GM12878 (cell line): ENCODE data around the gene CDH4. TPM values are rescaled to one million over a fixed set of nuclear protein-coding genes. Genes with fewer than 3 reads are reported as not detected.

Experiments
- ATAC-seq: fragments of 200-7000 bp; cut with Tn5 transposase; 3 replicates; pipeline ENCODE4 v1.9.1; 2020; ENCODE audit warnings: mild to moderate bottlenecking, moderate library complexity
- BruUV-seq: library from RNA; stranded (reverse); fragments of 400-500 nt; replicated peaks from 2 replicates; lab custom pipeline; 2021; lab: Mats Ljungman, UMichigan
- CTCF ChIA-PET: fragments of 300-600 bp; sonication (Branson Sonifier 250); formaldehyde crosslinking; extraction: SDS; loops from one replicate; lab custom pipeline; 2021; ENCODE audit warnings: inconsistent platforms; lab: Yijun Ruan, JAX
- POLR2A ChIA-PET: fragments of 350-600 bp; formaldehyde crosslinking; extraction: SDS; loops from one replicate; lab custom pipeline; 2021; ENCODE audit warnings: inconsistent platforms; lab: Charles Lee
- RAD21 ChIA-PET: fragments of 300-600 bp; sonication (Branson Sonifier 250); formaldehyde crosslinking; loops from one replicate; lab custom pipeline; 2023; ENCODE audit warnings: antibody characterized with exemption; ENCODE audit not compliant: unreplicated experiment; lab: Charles Lee
- SMC1A ChIA-PET: fragments of 300-600 bp; sonication (Branson Sonifier 250); formaldehyde crosslinking; loops from one replicate; lab custom pipeline; 2023; ENCODE audit not compliant: unreplicated experiment, uncharacterized antibody; lab: Charles Lee
- DNase-seq: peaks from one replicate; pipeline ENCODE4 v3.0.0-alpha.2; 2011; ENCODE audit warnings: low read depth, low spot score
- FAIRE-seq: peaks from 3 replicates; lab custom pipeline; 2011; peaks lifted over from hg19 to GRCh38; lab: Jason Lieb, UNC
- H2AFZ ChIP-seq: 2 replicates; pipeline ENCODE4 v1.6.0; 2011; ENCODE audit warnings: low read depth, low read length, control low read depth; ENCODE audit not compliant: control insufficient read depth
- H3K27ac ChIP-seq: 2 replicates; pipeline ENCODE4 v1.5.1; 2011; ENCODE audit warnings: control low read depth; ENCODE audit not compliant: control insufficient read depth, insufficient read depth
- H3K27me3 ChIP-seq, 2 experiments: replicated peaks in 1 of 2; 2 replicates each; pipeline versions ENCODE4 v1.6.0 to v1.6.1; 2011; ENCODE audit warnings: low read length in 1 of 2; ENCODE audit not compliant: control insufficient read depth in 2 of 2, insufficient read depth in 2 of 2
- H3K36me3 ChIP-seq, 2 experiments: 2 replicates each; pipeline ENCODE4 v1.5.1; 2011; ENCODE audit warnings: low read length in 1 of 2; ENCODE audit not compliant: control insufficient read depth in 2 of 2, insufficient read depth in 2 of 2
- H3K4me1 ChIP-seq: 2 replicates; pipeline ENCODE4 v1.6.1; 2011; ENCODE audit warnings: mild to moderate bottlenecking, low read length, moderate library complexity, mixed read lengths; ENCODE audit not compliant: control insufficient read depth, insufficient read depth
- H3K4me2 ChIP-seq: 2 replicates; pipeline ENCODE4 v1.6.0; 2011; ENCODE audit warnings: control low read depth; ENCODE audit not compliant: control insufficient read depth, insufficient read depth
- H3K4me3 ChIP-seq: fragments of 200-600 bp; sonication (generic); 2 replicates; pipeline ENCODE4 v1.5.1; 2016
- H3K79me2 ChIP-seq: 2 replicates; pipeline ENCODE4 v1.6.0; 2011; ENCODE audit warnings: low read length; ENCODE audit not compliant: control insufficient read depth, insufficient read depth
- H3K9ac ChIP-seq: 2 replicates; pipeline ENCODE4 v1.8.0; 2011; ENCODE audit warnings: low read length, control low read depth, mixed read lengths; ENCODE audit not compliant: control insufficient read depth, insufficient read depth
- H3K9me3 ChIP-seq: replicated peaks from 3 replicates; pipeline ENCODE4 v1.5.1; 2011; ENCODE audit warnings: mild to moderate bottlenecking, low read length; ENCODE audit not compliant: control insufficient read depth, insufficient read depth
- H4K20me1 ChIP-seq: 2 replicates; pipeline ENCODE4 v1.6.0; 2011; ENCODE audit not compliant: control insufficient read depth, insufficient read depth
- BCL11A ChIP-seq: IDR thresholded peaks from 2 replicates; pipeline ENCODE4 v1.6.1; 2011; ENCODE audit warnings: low read depth, low read length
- BHLHE40 ChIP-seq, 2 experiments: fragments of 450-650 bp in 1 of 2; IDR thresholded peaks; 2 replicates each; pipeline ENCODE4 v1.6.1; 2011 to 2017; ENCODE audit warnings: low read depth in 2 of 2, borderline replicate concordance in 1 of 2, improper control_type of control experiment in 1 of 2, low read length in 1 of 2, mild to moderate bottlenecking in 1 of 2
- CREM ChIP-seq: IDR thresholded peaks from 2 replicates; pipeline ENCODE4 v1.6.1; 2014; ENCODE audit warnings: antibody characterized with exemption, low read depth
- EGR1 ChIP-seq, 2 experiments: IDR thresholded peaks; 1 replicate in 1 of 2; 2 replicates in 1 of 2; pipeline ENCODE4 v1.6.1; 2011 to 2012; ENCODE audit warnings: low read depth in 2 of 2, low read length in 2 of 2, borderline replicate concordance in 1 of 2, mild to moderate bottlenecking in 1 of 2, moderate library complexity in 1 of 2
- IRF4 ChIP-seq: IDR thresholded peaks from 2 replicates; pipeline ENCODE4 v1.6.1; 2011; ENCODE audit warnings: low read depth, low read length
- JUNB ChIP-seq: IDR thresholded peaks from 2 replicates; pipeline ENCODE4 v1.6.1; 2016; ENCODE audit warnings: antibody characterized with exemption, mild to moderate bottlenecking
- LARP7 ChIP-seq: fragments of 450-650 bp; IDR thresholded peaks from 2 replicates; pipeline ENCODE4 v1.6.1; 2017; ENCODE audit warnings: mild to moderate bottlenecking
- NFYB ChIP-seq: IDR thresholded peaks from 2 replicates; pipeline ENCODE4 v1.6.1; 2011; ENCODE audit warnings: low read depth, mild to moderate bottlenecking, low read length, improper control_type of control experiment, moderate library complexity; ENCODE audit not compliant: insufficient read depth
- RBBP5 ChIP-seq: fragments of 200-600 bp; sonication (generic); conservative IDR thresholded peaks from 2 replicates; pipeline ENCODE4 v1.6.1; 2016
- RUNX3 ChIP-seq: IDR thresholded peaks from 2 replicates; pipeline ENCODE4 v1.6.1; 2012; ENCODE audit warnings: low read length, inconsistent platforms
- SIX5 ChIP-seq: IDR thresholded peaks from 2 replicates; pipeline ENCODE4 v1.6.1; 2011; ENCODE audit warnings: mild to moderate bottlenecking, low read depth, low read length, moderate library complexity; ENCODE audit not compliant: severe bottlenecking
- STAT3 ChIP-seq: IDR thresholded peaks from 2 replicates; pipeline ENCODE4 v1.6.1; 2011; ENCODE audit warnings: low read depth, low read length, improper control_type of control experiment
- ZNF207 ChIP-seq: fragments of 450-650 bp; IDR thresholded peaks from 2 replicates; pipeline ENCODE4 v1.6.1; 2014; ENCODE audit warnings: antibody characterized with exemption, mild to moderate bottlenecking, borderline replicate concordance
- ZNF24 ChIP-seq: fragments of 450-650 bp; IDR thresholded peaks from 2 replicates; pipeline ENCODE4 v1.6.1; 2017; ENCODE audit warnings: antibody characterized with exemption, mild to moderate bottlenecking
- WGBS: methylation state at CpG from one replicate; pipeline ENCODE4 v1.1.6; 2016; ENCODE audit warnings: low lambda C conversion rate; ENCODE audit not compliant: insufficient replicate concordance, insufficient coverage; ENCODE audit errors: missing lambda C conversion rate; 5-methylcytosine and 5-hydroxymethylcytosine counted together
- in situ Hi-C: fragments of 300-500 bp; cut with MboI; formaldehyde crosslinking; loops from 9 replicates; pipeline ENCODE4 v1.14.3; 2018; ENCODE audit warnings: mixed read lengths
- intact Hi-C: fragments of 100-400 bp; cut with micrococcal nuclease; formaldehyde crosslinking; loops from one replicate; pipeline ENCODE4 v1.14.2; 2022; ENCODE audit not compliant: unreplicated experiment
- polyA plus RNA-seq, 11 experiments: library from polyadenylated mRNA; depleted of rRNA in 4 of 11; unstranded in 6 of 11; stranded (reverse) in 5 of 11; fragments of >200 nt; fragmentation: Nextera tagmentation in 4 of 11; fragmentation: Illumina TruSeq in 1 of 11; extraction: Ambion mirVana in 4 of 11; extraction: Trizol in 1 of 11; gene quantifications; 1 replicate in 1 of 11; 2 replicates in 10 of 11; pipeline versions ENCODE4 v1.2.1 to v1.2.3, GENCODE V29; 2011 to 2016; ENCODE audit warnings: inconsistent platforms in 2 of 11, missing spikeins in 2 of 11, low read depth in 1 of 11
- total RNA-seq, 4 experiments: library from RNA; depleted of rRNA in 3 of 4; stranded (reverse); fragments of >200 nt in 3 of 4; fragmentation: Illumina TruSeq in 1 of 4; extraction: Trizol in 1 of 4; gene quantifications; 2 replicates each; pipeline versions ENCODE4 v1.2.1 to v1.2.3, GENCODE V29; 2013 to 2021
- TF ChIP-seq, protein P1 (sequence below), 3 experiments: IDR thresholded peaks in 2 of 3; conservative IDR thresholded peaks in 1 of 3; 2 replicates each; pipeline ENCODE4 v1.5.1; 2011; ENCODE audit warnings: low read depth in 3 of 3, low read length in 3 of 3, mild to moderate bottlenecking in 3 of 3, control low read depth in 2 of 3, moderate library complexity in 2 of 3, inconsistent platforms in 1 of 3, mixed read lengths in 1 of 3; ENCODE audit not compliant: control insufficient read depth in 2 of 3, insufficient read depth in 1 of 3; ENCODE audit errors: extremely low read depth in 1 of 3
- TF ChIP-seq, protein P2 (sequence below): IDR thresholded peaks from 2 replicates; pipeline ENCODE4 v1.6.1; 2011; ENCODE audit warnings: mild to moderate bottlenecking, low read depth, low read length, moderate library complexity; ENCODE audit not compliant: insufficient replicate concordance

CDH4 gene
- total and polyA plus RNA-seq, 10 of the 15 experiments (the other 5 are each of a cell fraction or from before 2014, with no cell fraction given) = not detected

DNA sequence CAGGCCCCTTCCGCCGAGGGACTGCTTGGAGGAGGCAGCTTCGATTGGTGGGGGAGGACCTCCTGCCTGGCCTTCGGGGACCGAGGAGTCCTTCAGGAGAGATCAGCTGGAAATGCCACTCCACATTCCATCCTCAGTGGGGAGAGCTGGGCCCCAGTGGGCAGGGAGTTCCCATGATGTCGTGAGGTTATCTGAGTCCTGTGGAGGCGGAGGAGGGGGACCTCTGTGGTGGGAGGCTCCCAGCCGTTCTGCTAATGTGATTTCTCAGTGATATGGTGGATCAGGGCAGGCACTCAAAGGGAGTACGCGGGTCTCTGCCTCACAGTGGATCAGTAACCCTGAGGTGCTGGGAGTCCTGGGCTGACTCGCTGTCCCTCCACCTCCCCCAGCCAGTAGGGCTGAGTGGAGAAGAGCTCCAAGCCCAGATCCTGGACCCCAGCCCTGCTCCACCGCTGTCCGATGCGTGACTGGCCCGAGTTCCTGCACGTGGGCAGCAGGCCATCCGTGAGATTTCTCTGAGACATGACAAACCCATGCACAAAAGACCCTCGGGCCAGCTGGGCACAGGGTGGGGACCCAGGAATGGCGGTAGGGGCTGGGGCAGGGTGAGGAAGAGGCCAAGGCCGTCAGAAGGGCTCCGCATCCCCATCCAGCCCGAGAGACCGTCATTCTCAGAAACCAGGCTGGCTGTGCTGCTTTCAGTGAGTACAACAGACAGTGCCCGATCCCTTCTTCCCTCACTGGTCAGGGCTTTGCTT is 617.9 kb downstream of the CDH4 start:
- RAD21 ChIA-PET = no interaction called here
- BruUV-seq = no TSS peak
- in situ Hi-C loops (no loop called here), intact Hi-C loops (no loop called here)
- Histone ChIP-seq H2AFZ (no peak overlapping the region), H4K20me1 (no peaks in the 10 kb centered on the region), H3K4me3 (no peak overlapping the region), H3K79me2 (no peaks in the 10 kb centered on the region), H3K4me2 (no peak overlapping the region), H3K27me3 (no peaks in the 10 kb centered on the region), H3K9me3 (no peaks in the 10 kb centered on the region; the same call in 2 of the 3 replicates), H3K36me3 (no peaks in the 10 kb centered on the region), H3K9ac (no peak overlapping the region), H3K27ac (no peak overlapping the region), H3K4me1 (no peaks in the 10 kb centered on the region)
- SMC1A ChIA-PET = no interaction called here
- FAIRE-seq = no peak
- no peak for ATAC-seq
- CTCF ChIA-PET = no interaction called here
- no peak for DNase-seq
- whole genome bisulfite sequencing = 51% methylated on average over 24 of the region's 24 CpGs
- TF ChIP-seq, protein P1, sequence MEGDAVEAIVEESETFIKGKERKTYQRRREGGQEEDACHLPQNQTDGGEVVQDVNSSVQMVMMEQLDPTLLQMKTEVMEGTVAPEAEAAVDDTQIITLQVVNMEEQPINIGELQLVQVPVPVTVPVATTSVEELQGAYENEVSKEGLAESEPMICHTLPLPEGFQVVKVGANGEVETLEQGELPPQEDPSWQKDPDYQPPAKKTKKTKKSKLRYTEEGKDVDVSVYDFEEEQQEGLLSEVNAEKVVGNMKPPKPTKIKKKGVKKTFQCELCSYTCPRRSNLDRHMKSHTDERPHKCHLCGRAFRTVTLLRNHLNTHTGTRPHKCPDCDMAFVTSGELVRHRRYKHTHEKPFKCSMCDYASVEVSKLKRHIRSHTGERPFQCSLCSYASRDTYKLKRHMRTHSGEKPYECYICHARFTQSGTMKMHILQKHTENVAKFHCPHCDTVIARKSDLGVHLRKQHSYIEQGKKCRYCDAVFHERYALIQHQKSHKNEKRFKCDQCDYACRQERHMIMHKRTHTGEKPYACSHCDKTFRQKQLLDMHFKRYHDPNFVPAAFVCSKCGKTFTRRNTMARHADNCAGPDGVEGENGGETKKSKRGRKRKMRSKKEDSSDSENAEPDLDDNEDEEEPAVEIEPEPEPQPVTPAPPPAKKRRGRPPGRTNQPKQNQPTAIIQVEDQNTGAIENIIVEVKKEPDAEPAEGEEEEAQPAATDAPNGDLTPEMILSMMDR (IDR thresholded peaks at IDR 0.05 in 2 of 3, conservative IDR thresholded peaks at IDR 0.05 in 1 of 3; ENCODE audit: control insufficient read depth in 2 of 3, extremely low read depth in 1 of 3, insufficient read depth in 1 of 3, low read depth in 3 of 3, low read length in 3 of 3) = no peak
- TF ChIP-seq BCL11A = no peak
- no peak for TF ChIP-seq LARP7
- no peak for TF ChIP-seq STAT3
- no peak for TF ChIP-seq RUNX3
- POLR2A ChIA-PET = no interaction called here

DNA sequence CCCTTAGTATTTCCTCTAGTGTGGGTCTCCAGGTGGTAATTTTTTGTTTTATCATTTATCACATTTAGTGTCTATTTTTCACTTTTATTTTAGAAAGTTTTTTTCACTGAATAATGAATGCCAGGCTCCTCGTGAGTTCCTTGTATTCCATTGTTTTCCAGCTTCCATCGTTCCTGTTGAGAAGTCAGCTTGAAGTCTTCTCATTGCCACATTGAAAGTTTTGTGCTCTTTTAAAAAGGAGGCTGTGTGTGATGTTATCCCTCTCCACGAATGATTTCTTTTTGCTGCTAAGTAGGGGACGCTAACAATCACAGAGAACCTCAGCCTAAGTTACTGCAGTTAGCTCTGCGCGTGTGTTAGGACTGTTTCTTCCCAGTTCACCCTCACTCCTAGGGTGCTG is 619.1 kb downstream of the CDH4 start:
- CTCF ChIA-PET = no interaction called here
- in situ Hi-C loops = no loop called here
- H3K79me2 ChIP-seq = no peaks in the 10 kb centered on the region
- DNase-seq (no peak), ATAC-seq (no peak), FAIRE-seq (no peak)
- no peaks in the 10 kb centered on the region for H3K4me1 ChIP-seq
- RAD21 ChIA-PET = no interaction called here
- no peaks in the 10 kb centered on the region for H3K27me3 ChIP-seq
- no peak overlapping the region for H3K4me3 ChIP-seq
- BruUV-seq = no TSS peak
- WGBS = 38% methylated on average over 6 of the region's 6 CpGs
- POLR2A ChIA-PET = no interaction called here
- H4K20me1 ChIP-seq = no peaks in the 10 kb centered on the region
- no peak overlapping the region for H3K4me2 ChIP-seq
- intact Hi-C loops = no loop called here
- no peaks in the 10 kb centered on the region; the same call in 2 of the 3 replicates for H3K9me3 ChIP-seq
- SMC1A ChIA-PET = no interaction called here
- no peak overlapping the region for H3K27ac ChIP-seq
- H3K36me3 ChIP-seq = no peaks in the 10 kb centered on the region
- no peak overlapping the region for H3K9ac ChIP-seq
- H2AFZ ChIP-seq = no peak overlapping the region
- TF ChIP-seq IRF4 (no peak), JUNB (no peak), EGR1 (IDR thresholded peaks at IDR 0.05; ENCODE audit: borderline replicate concordance in 1 of 2, low read depth in 2 of 2, low read length in 2 of 2) (no peak), BHLHE40 (IDR thresholded peaks at IDR 0.05; ENCODE audit: borderline replicate concordance in 1 of 2, low read depth in 2 of 2, low read length in 1 of 2) (no peak), RBBP5 (no peak), NFYB (no peak), ZNF207 (no peak), CREM (no peak), ZNF24 (no peak), SIX5 (no peak)
- TF ChIP-seq, protein P2, sequence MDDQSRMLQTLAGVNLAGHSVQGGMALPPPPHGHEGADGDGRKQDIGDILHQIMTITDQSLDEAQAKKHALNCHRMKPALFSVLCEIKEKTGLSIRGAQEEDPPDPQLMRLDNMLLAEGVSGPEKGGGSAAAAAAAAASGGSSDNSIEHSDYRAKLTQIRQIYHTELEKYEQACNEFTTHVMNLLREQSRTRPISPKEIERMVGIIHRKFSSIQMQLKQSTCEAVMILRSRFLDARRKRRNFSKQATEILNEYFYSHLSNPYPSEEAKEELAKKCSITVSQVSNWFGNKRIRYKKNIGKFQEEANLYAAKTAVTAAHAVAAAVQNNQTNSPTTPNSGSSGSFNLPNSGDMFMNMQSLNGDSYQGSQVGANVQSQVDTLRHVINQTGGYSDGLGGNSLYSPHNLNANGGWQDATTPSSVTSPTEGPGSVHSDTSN = no peak
